GM23338 (cell line): ENCODE measurements around the gene PLCXD3. TPM values are rescaled to one million over a fixed set of nuclear protein-coding genes. Genes with fewer than 3 reads are reported as not detected.

Experiments used
- ATAC-seq: fragments of 200-7000 bp; cut with Tn5 transposase; 3 replicates; pipeline ENCODE4 v1.9.1; 2020
- DNase-seq: peaks from one replicate; pipeline ENCODE4 v3.0.0-alpha.2; 2015; ENCODE audit warnings: low spot score
- H2AFZ ChIP-seq: fragments of 200-600 bp; sonication (generic); 2 replicates; pipeline ENCODE4 v1.8.0; 2016; ENCODE audit warnings: antibody characterized with exemption, mild to moderate bottlenecking, moderate library complexity
- H3F3A ChIP-seq: fragments of 200-600 bp; sonication (generic); replicated peaks from 2 replicates; pipeline ENCODE4 v1.8.0; 2017; ENCODE audit warnings: antibody characterized with exemption, mixed run types, low read depth
- H3K27ac ChIP-seq: fragments of 200-600 bp; sonication (generic); 2 replicates; pipeline ENCODE4 v1.6.1; 2016; ENCODE audit warnings: low read depth
- H3K27me3 ChIP-seq: fragments of 200-600 bp; sonication (generic); 2 replicates; pipeline ENCODE4 v1.8.0; 2016; ENCODE audit warnings: mild to moderate bottlenecking, mixed run types, moderate library complexity; ENCODE audit not compliant: insufficient read depth
- H3K36me3 ChIP-seq: fragments of 200-600 bp; sonication (generic); 2 replicates; pipeline ENCODE4 v1.8.0; 2016; ENCODE audit warnings: mild to moderate bottlenecking; ENCODE audit not compliant: insufficient read depth
- H3K4me1 ChIP-seq: fragments of 200-600 bp; sonication (generic); 2 replicates; pipeline ENCODE4 v1.8.0; 2016; ENCODE audit warnings: mild to moderate bottlenecking, moderate library complexity; ENCODE audit not compliant: insufficient read depth
- H3K4me2 ChIP-seq: fragments of 200-600 bp; sonication (generic); 2 replicates; pipeline ENCODE4 v1.7.1; 2017; ENCODE audit warnings: mixed run types
- H3K4me3 ChIP-seq: fragments of 200-600 bp; sonication (generic); 2 replicates; pipeline ENCODE4 v1.6.1; 2016; ENCODE audit warnings: mixed run types
- H3K79me2 ChIP-seq: fragments of 200-600 bp; sonication (generic); replicated peaks from 2 replicates; pipeline ENCODE4 v1.8.0; 2017; ENCODE audit warnings: mild to moderate bottlenecking; ENCODE audit not compliant: insufficient read depth
- H3K9me2 ChIP-seq: fragments of 200-600 bp; sonication (generic); 2 replicates; pipeline ENCODE4 v1.8.0; 2017; ENCODE audit not compliant: insufficient read depth
- H4K20me1 ChIP-seq: fragments of 200-600 bp; sonication (generic); replicated peaks from 2 replicates; pipeline ENCODE4 v1.8.0; 2017; ENCODE audit warnings: mild to moderate bottlenecking; ENCODE audit not compliant: insufficient read depth
- H3K27ac Mint-ChIP-seq: 2 replicates; pipeline ENCODE4 v1.8.0; 2020; ENCODE audit warnings: inconsistent platforms, mild to moderate bottlenecking, moderate library complexity, mixed read lengths
- H3K27me3 Mint-ChIP-seq: 3 replicates; pipeline ENCODE4 v1.8.0; 2022; ENCODE audit warnings: low read depth, mild to moderate bottlenecking, moderate library complexity, mixed read lengths, inconsistent platforms; ENCODE audit not compliant: insufficient read depth, poor library complexity
- H3K36me3 Mint-ChIP-seq: 3 replicates; pipeline ENCODE4 v1.8.0; 2021; ENCODE audit warnings: low read depth, mild to moderate bottlenecking, inconsistent platforms, moderate library complexity, mixed read lengths
- H3K4me1 Mint-ChIP-seq: 3 replicates; pipeline ENCODE4 v1.8.0; 2020; ENCODE audit warnings: mild to moderate bottlenecking, inconsistent platforms, mixed read lengths
- H3K4me3 Mint-ChIP-seq: 3 replicates; pipeline ENCODE4 v1.8.0; 2021; ENCODE audit warnings: moderate library complexity, mild to moderate bottlenecking, inconsistent platforms, mixed read lengths
- H3K9me3 Mint-ChIP-seq: 3 replicates; pipeline ENCODE4 v1.8.0; 2020; ENCODE audit warnings: moderate library complexity, mild to moderate bottlenecking, inconsistent platforms, mixed read lengths
- CREB1 ChIP-seq: fragments of 250-450 bp; sonication (Bioruptor Pico); IDR thresholded peaks from 2 replicates; pipeline ENCODE4 v1.5.0; 2020; ENCODE audit warnings: low read depth, mild to moderate bottlenecking, moderate library complexity
- CTCF ChIP-seq, 2 experiments: fragments of 200-600 bp in 1 of 2; sonication (generic) in 1 of 2; conservative IDR thresholded peaks; 2 replicates each; pipeline versions ENCODE4 v1.5.1 to v1.6.1; 2016 to 2017; ENCODE audit warnings: antibody characterized with exemption in 2 of 2, low read depth in 2 of 2, mild to moderate bottlenecking in 2 of 2, moderate library complexity in 1 of 2
- ETS1 ChIP-seq: IDR thresholded peaks from 2 replicates; pipeline ENCODE4 v1.6.1; 2016; ENCODE audit warnings: antibody characterized with exemption
- EZH2 ChIP-seq: fragments of 200-600 bp; sonication (generic); IDR thresholded peaks from one replicate; pipeline ENCODE4 v1.8.0; 2017; ENCODE audit warnings: antibody characterized with exemption, mild to moderate bottlenecking, low read depth; ENCODE audit not compliant: unreplicated experiment
- EZH2phosphoT487 ChIP-seq: fragments of 200-600 bp; sonication (generic); IDR thresholded peaks from one replicate; pipeline ENCODE4 v1.8.1; 2018; ENCODE audit warnings: antibody characterized with exemption; ENCODE audit not compliant: unreplicated experiment
- JUNB ChIP-seq: IDR thresholded peaks from one replicate; pipeline ENCODE4 v1.6.1; 2016; ENCODE audit warnings: antibody characterized with exemption; ENCODE audit not compliant: unreplicated experiment
- NANOG ChIP-seq: IDR thresholded peaks from 2 replicates; pipeline ENCODE4 v1.6.1; 2016; ENCODE audit warnings: antibody characterized with exemption, borderline replicate concordance
- POLR2AphosphoS5 ChIP-seq: IDR thresholded peaks from 2 replicates; pipeline ENCODE4 v1.6.1; 2016; ENCODE audit warnings: antibody characterized with exemption, low read depth
- REST ChIP-seq: IDR thresholded peaks from one replicate; pipeline ENCODE4 v1.6.1; 2018; ENCODE audit warnings: antibody characterized with exemption; ENCODE audit not compliant: unreplicated experiment
- STAT1 ChIP-seq: IDR thresholded peaks from one replicate; pipeline ENCODE4 v1.6.1; 2016; ENCODE audit warnings: antibody characterized with exemption; ENCODE audit not compliant: unreplicated experiment
- ZNF114 ChIP-seq: fragments of 250-450 bp; sonication (Bioruptor Pico); IDR thresholded peaks from 2 replicates; pipeline ENCODE4 v1.5.0; 2020; ENCODE audit warnings: mild to moderate bottlenecking, moderate library complexity
- ZNF331 ChIP-seq: fragments of 250-450 bp; sonication (Bioruptor Pico); IDR thresholded peaks from 2 replicates; pipeline ENCODE4 v1.5.0; 2020; ENCODE audit warnings: low read depth, mild to moderate bottlenecking, moderate library complexity
- ZNF462 ChIP-seq: fragments of 250-450 bp; sonication (Bioruptor Pico); IDR thresholded peaks from 2 replicates; pipeline ENCODE4 v1.5.0; 2020; ENCODE audit warnings: mild to moderate bottlenecking, moderate library complexity
- polyA plus RNA-seq: library from polyadenylated mRNA; unstranded; fragments of >200 nt; fragmentation: Nextera tagmentation; extraction: Ambion mirVana; gene quantifications from 2 replicates; pipeline ENCODE4 v1.2.1, GENCODE V29; 2016
- total RNA-seq: library from RNA; depleted of rRNA; stranded (reverse); fragments of >200 nt; shearing (Covaris generic); gene quantifications from 2 replicates; pipeline ENCODE4 v1.2.3, GENCODE V29; 2014

Gene PLCXD3
- total and polyA plus RNA-seq, 2 experiments from 2014 or later: 0.03 TPM

GRCh38 chr5:41312478-41313060 is 197.8 kb downstream of the PLCXD3 start:
- H3K27me3 ChIP-seq: no peaks in the 10 kb centered on the region
- H3K27me3 Mint-ChIP-seq: no peaks in the 10 kb centered on the region
- H3K4me3 ChIP-seq: no peak overlapping the region
- H3K36me3 Mint-ChIP-seq: no peaks in the 10 kb centered on the region
- H3K36me3 ChIP-seq: no peaks in the 10 kb centered on the region
- no peak overlapping the region for H3K4me2 ChIP-seq
- H3K27ac Mint-ChIP-seq: no peak overlapping the region
- H3K4me3 Mint-ChIP-seq: no peak overlapping the region
- TF ChIP-seq POLR2AphosphoS5 (no peak), CREB1 (CRISPR knock-in tag) (no peak), CTCF (conservative IDR thresholded peaks at IDR 0.05; ENCODE audit: low read depth in 2 of 2) (no peak), ZNF462 (CRISPR knock-in tag) (no peak), JUNB (no peak), EZH2phosphoT487 (no peak), ETS1 (no peak), REST (no peak), EZH2 (no peak), ZNF331 (no peak), STAT1 (no peak), NANOG (no peak), ZNF114 (no peak)
- H3K4me1 ChIP-seq: no peaks in the 10 kb centered on the region
- no peaks in the 10 kb centered on the region for H3K4me1 Mint-ChIP-seq
- no peaks in the 10 kb centered on the region; the same call in 2 of the 3 replicates for H3K9me3 Mint-ChIP-seq
- DNase-seq (no peak), ATAC-seq (no peak)
- H4K20me1 ChIP-seq: no peaks in the 10 kb centered on the region
- no peaks in the 10 kb centered on the region for H3F3A ChIP-seq
- H3K79me2 ChIP-seq: no peaks in the 10 kb centered on the region
- H3K27ac ChIP-seq: no peak overlapping the region
- H2AFZ ChIP-seq: no peak overlapping the region
- H3K9me2 ChIP-seq: no peaks in the 10 kb centered on the region; the same call in 1 of the 2 replicates
